ENCODE data around the gene RABAC1.

RABAC1 gene

DNA sequence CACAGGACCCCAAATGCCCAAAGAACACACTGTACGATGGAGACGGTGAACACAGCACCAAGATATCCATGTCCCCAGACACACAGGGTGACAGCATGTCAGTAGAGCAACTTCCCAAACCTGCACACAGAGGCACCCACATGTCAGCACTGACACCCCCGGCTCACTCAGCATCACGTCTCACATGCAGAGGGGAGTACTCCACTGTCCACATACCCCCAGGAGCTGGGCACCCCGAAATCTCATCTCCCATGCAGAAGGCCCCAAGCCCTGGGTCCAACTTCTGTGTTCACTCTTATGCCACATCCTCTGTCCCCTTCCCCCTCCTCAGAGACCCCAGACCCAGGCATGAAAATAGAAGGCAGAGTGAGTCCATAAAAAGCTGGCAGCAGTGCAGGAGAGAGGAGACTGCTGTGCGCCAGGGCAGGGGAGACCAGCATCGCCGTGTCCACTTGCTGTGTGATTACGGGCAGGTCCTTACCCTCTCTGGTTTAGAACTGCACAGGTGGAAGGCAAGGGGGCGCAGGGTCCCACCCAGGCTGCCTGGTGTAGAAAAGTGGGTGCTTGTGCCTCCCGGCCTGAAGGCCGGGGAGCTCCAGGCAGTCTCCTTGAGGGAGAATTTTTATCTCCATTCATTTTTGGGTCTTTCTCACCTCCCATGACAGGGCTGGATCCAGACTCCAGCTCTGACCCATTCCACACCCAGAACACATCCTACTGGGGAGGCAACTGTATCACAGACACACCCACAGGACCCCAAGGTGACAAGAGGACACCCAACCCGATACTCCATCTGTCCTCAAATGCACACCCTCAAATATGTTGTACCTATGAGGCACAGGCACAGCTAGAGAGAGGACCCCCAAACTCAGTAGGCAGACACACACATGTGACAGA, 47.9 kb downstream of the RABAC1 start:
- Histone ChIP-seq H3K9ac (ENCODE audit: low read length) (peak overlapping the region; percentile 100), H4K20me1 (ENCODE audit: low read depth, low read length) (no peaks in the 10 kb centered on the region), H3K9me2 (replicated peaks; ENCODE audit: insufficient read depth, low read length) (no peaks in the 10 kb centered on the region), H3K9me3 (ENCODE audit: insufficient read depth, low read length) (no peaks in the 10 kb centered on the region), H3K4me3 (ENCODE audit: insufficient read depth, low read length, poor library complexity, severe bottlenecking) (peak overlapping the region; percentile 75), H3K27me3 (ENCODE audit: low read length) (no peaks in the 10 kb centered on the region), H3K27ac (ENCODE audit: low read depth, low read length) (peak overlapping the region; percentile 99), H2AFZ (ENCODE audit: low read depth, low read length, severe bottlenecking) (no peak overlapping the region), H3F3A (ENCODE audit: insufficient read depth) (peaks cover 82% of the 10 kb centered on the region), H3K4me2 (ENCODE audit: low read depth, low read length, poor library complexity, severe bottlenecking) (peak overlapping the region; percentile 95), H3K79me2 (ENCODE audit: insufficient read depth, low read length) (peaks cover 39% of the 10 kb centered on the region), H3K36me3 (ENCODE audit: low read length) (no peaks in the 10 kb centered on the region)
- TF ChIP-seq, protein P1, sequence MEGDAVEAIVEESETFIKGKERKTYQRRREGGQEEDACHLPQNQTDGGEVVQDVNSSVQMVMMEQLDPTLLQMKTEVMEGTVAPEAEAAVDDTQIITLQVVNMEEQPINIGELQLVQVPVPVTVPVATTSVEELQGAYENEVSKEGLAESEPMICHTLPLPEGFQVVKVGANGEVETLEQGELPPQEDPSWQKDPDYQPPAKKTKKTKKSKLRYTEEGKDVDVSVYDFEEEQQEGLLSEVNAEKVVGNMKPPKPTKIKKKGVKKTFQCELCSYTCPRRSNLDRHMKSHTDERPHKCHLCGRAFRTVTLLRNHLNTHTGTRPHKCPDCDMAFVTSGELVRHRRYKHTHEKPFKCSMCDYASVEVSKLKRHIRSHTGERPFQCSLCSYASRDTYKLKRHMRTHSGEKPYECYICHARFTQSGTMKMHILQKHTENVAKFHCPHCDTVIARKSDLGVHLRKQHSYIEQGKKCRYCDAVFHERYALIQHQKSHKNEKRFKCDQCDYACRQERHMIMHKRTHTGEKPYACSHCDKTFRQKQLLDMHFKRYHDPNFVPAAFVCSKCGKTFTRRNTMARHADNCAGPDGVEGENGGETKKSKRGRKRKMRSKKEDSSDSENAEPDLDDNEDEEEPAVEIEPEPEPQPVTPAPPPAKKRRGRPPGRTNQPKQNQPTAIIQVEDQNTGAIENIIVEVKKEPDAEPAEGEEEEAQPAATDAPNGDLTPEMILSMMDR (IDR thresholded peaks at IDR 0.05; ENCODE audit: insufficient read depth, low read length, poor library complexity, severe bottlenecking), result no peak
- no peak for TF ChIP-seq EZH2phosphoT487 (conservative IDR thresholded peaks at IDR 0.05; ENCODE audit: low read length)

- TF ChIP-seq, protein P1 (IDR thresholded peaks at IDR 0.05; ENCODE audit: insufficient read depth, low read length, poor library complexity, severe bottlenecking), result no peak
- no peak for TF ChIP-seq EZH2phosphoT487 (conservative IDR thresholded peaks at IDR 0.05; ENCODE audit: low read length)
- Histone ChIP-seq H3K36me3 (ENCODE audit: low read length) (no peaks in the 10 kb centered on the region), H3K9me2 (replicated peaks; ENCODE audit: insufficient read depth, low read length) (no peaks in the 10 kb centered on the region), H2AFZ (ENCODE audit: low read depth, low read length, severe bottlenecking) (no peak overlapping the region), H3K4me3 (ENCODE audit: insufficient read depth, low read length, poor library complexity, severe bottlenecking) (peak overlapping the region; percentile 75), H3F3A (ENCODE audit: insufficient read depth) (peaks cover 87% of the 10 kb centered on the region), H3K27ac (ENCODE audit: low read depth, low read length) (peak overlapping the region; percentile 99), H3K4me2 (ENCODE audit: low read depth, low read length, poor library complexity, severe bottlenecking) (peak overlapping the region; percentile 95), H3K79me2 (ENCODE audit: insufficient read depth, low read length) (peaks cover 31% of the 10 kb centered on the region), H3K9me3 (ENCODE audit: insufficient read depth, low read length) (no peaks in the 10 kb centered on the region), H4K20me1 (ENCODE audit: low read depth, low read length) (no peaks in the 10 kb centered on the region), H3K9ac (ENCODE audit: low read length) (peak overlapping the region; percentile 100), H3K27me3 (ENCODE audit: low read length) (no peaks in the 10 kb centered on the region)
These were observed 48.7 kb downstream of the RABAC1 start for GRCh38 chr19:41910240-41910991.

- Histone ChIP-seq H3K9me3 (ENCODE audit: insufficient read depth, low read length) (no peaks in the 10 kb centered on the region), H3K9me2 (replicated peaks; ENCODE audit: insufficient read depth, low read length) (no peaks in the 10 kb centered on the region), H3K9ac (ENCODE audit: low read length) (peak overlapping the region; percentile 100; the same call in 1 of the 2 replicates), H3K27ac (ENCODE audit: low read depth, low read length) (peak overlapping the region; percentile 99), H3F3A (ENCODE audit: insufficient read depth) (peaks cover 90% of the 10 kb centered on the region), H3K4me3 (ENCODE audit: insufficient read depth, low read length, poor library complexity, severe bottlenecking) (no peak overlapping the region), H3K36me3 (ENCODE audit: low read length) (no peaks in the 10 kb centered on the region), H2AFZ (ENCODE audit: low read depth, low read length, severe bottlenecking) (no peak overlapping the region), H3K79me2 (ENCODE audit: insufficient read depth, low read length) (peaks cover 27% of the 10 kb centered on the region), H4K20me1 (ENCODE audit: low read depth, low read length) (no peaks in the 10 kb centered on the region), H3K4me2 (ENCODE audit: low read depth, low read length, poor library complexity, severe bottlenecking) (peak overlapping the region; percentile 95), H3K27me3 (ENCODE audit: low read length) (no peaks in the 10 kb centered on the region)
- TF ChIP-seq EZH2phosphoT487 (conservative IDR thresholded peaks at IDR 0.05; ENCODE audit: low read length), result no peak
- TF ChIP-seq, protein P1 (IDR thresholded peaks at IDR 0.05; ENCODE audit: insufficient read depth, low read length, poor library complexity, severe bottlenecking), result no peak
These were observed 49.4 kb downstream of the RABAC1 start for GRCh38 chr19:41909706-41910105.
